ENCODE results near the gene BIRC2.
A peak's percentile ranks its signal among the peaks of the same experiment; 100 is the strongest.
"Not testable (repeated sequence)": the region's sequence is repeated elsewhere in the genome, so short reads cannot be mapped to it uniquely, and the experiment has no call there.

Gene BIRC2

DNA sequence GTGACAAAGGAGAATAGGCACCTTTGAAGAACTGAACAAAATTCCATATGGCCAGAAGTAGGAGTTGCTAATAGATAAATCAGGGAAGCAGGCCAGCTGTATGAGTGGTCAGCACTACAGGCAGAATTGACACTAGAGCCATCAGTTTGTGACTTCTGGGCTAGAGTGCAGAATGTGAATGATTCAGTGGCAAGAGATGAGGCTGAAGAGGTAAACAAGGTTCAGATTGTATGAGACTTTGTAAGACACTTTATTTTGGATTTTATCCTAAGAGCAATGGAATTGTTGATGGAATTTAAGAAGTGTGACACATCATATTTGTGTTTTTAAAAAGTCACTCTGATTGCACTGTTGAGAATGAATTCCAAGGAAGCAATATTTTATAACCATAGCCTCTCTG lies 16.8 kb upstream of the BIRC2 start:
- H3K27ac ChIP-seq = no peak overlapping the region
- TF ChIP-seq, protein P1, sequence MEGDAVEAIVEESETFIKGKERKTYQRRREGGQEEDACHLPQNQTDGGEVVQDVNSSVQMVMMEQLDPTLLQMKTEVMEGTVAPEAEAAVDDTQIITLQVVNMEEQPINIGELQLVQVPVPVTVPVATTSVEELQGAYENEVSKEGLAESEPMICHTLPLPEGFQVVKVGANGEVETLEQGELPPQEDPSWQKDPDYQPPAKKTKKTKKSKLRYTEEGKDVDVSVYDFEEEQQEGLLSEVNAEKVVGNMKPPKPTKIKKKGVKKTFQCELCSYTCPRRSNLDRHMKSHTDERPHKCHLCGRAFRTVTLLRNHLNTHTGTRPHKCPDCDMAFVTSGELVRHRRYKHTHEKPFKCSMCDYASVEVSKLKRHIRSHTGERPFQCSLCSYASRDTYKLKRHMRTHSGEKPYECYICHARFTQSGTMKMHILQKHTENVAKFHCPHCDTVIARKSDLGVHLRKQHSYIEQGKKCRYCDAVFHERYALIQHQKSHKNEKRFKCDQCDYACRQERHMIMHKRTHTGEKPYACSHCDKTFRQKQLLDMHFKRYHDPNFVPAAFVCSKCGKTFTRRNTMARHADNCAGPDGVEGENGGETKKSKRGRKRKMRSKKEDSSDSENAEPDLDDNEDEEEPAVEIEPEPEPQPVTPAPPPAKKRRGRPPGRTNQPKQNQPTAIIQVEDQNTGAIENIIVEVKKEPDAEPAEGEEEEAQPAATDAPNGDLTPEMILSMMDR (IDR thresholded peaks at IDR 0.05; ENCODE audit: low read depth, low read length) = no peak
- no peak overlapping the region for H3K4me3 ChIP-seq (ENCODE audit: low read depth, low read length)
- no peak for DNase-seq
- H3K36me3 ChIP-seq = no peaks in the 10 kb centered on the region
- H3K9me3 ChIP-seq (ENCODE audit: severe bottlenecking) = no peaks in the 10 kb centered on the region
- H3K27me3 ChIP-seq (ENCODE audit: insufficient read depth, low read depth, severe bottlenecking) = no peaks in the 10 kb centered on the region

DNA sequence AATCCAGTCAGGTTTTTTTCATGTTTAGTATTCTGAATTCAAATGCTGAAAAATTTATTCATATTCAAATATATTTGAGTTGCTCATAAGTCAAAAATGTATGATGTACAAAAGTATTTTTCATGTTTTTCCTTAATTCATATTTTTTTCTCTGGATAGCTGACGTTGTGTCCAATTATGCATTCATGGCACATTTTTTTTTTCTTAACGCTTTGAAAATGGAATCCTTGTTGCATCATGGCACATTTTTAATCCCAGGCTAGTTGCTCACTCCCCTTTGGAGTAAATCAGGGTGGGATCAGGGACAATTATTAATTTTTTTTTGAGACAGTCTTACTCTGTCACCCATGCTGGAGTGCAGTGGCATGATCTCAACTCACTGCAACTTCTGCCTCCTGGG lies 15.7 kb upstream of the BIRC2 start:
- no peaks in the 10 kb centered on the region for H3K27me3 ChIP-seq (ENCODE audit: insufficient read depth, low read depth, severe bottlenecking)
- no peaks in the 10 kb centered on the region for H3K36me3 ChIP-seq
- H3K27ac ChIP-seq = no peak overlapping the region
- no peaks in the 10 kb centered on the region for H3K9me3 ChIP-seq (ENCODE audit: severe bottlenecking)
- H3K4me3 ChIP-seq (ENCODE audit: low read depth, low read length) = no peak overlapping the region
- TF ChIP-seq, protein P1 (IDR thresholded peaks at IDR 0.05; ENCODE audit: low read depth, low read length) = no peak
- DNase-seq = no peak

DNA sequence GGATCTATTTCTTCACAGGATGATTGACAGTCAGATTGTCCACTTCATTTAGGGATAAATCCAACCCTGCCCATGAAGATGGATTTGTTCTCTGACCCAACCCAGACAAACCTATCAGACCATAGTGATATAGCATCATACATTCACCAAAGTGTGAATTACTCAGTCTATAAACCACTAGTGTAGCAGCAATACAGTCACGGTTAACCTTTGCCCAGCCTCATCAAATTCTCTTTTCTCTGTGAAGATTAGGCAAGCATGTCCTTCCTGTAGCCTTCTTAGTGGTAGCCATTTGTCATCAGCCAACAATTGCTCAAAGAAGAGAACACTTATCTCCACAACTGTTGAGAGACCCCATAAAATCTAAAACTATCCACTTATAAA lies 14.4 kb upstream of the BIRC2 start:
- TF ChIP-seq, protein P1 (IDR thresholded peaks at IDR 0.05; ENCODE audit: low read depth, low read length) = no peak
- Histone ChIP-seq H3K27me3 (ENCODE audit: insufficient read depth, low read depth, severe bottlenecking) (no peaks in the 10 kb centered on the region), H3K4me3 (ENCODE audit: low read depth, low read length) (no peak overlapping the region), H3K36me3 (no peaks in the 10 kb centered on the region), H3K9me3 (ENCODE audit: severe bottlenecking) (no peaks in the 10 kb centered on the region), H3K27ac (no peak overlapping the region)
- DNase-seq = no peak

DNA sequence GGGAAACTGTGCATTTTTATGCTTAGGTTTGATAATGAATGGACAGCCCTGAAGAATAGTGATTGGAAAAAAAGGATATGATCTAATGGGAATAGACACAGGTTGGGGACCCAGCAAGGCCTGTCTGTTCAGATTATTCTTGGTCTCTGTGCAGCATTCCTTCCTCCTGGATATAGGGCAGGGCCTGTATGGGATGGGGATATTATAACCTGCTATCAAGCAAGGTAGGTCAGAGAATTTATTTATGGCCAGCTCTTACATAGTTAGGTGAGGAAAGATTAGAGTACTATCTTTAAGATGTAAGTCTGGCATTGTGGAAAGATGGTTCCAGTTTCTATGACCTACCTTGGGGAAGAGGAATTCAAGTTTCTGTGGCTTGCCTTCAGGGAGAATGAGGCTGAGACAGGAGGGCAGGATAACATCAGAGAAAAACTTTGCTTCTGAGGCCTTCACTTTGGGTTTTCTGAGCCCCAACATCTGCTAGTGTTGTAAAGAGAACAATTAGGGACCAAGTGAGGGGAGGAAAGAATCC lies 8.5 kb upstream of the BIRC2 start:
- H3K4me3 ChIP-seq (ENCODE audit: low read depth, low read length) = no peak overlapping the region
- no peaks in the 10 kb centered on the region for H3K27me3 ChIP-seq (ENCODE audit: insufficient read depth, low read depth, severe bottlenecking)
- no peaks in the 10 kb centered on the region for H3K36me3 ChIP-seq
- no peak for DNase-seq
- TF ChIP-seq, protein P1 (IDR thresholded peaks at IDR 0.05; ENCODE audit: low read depth, low read length) = no peak
- H3K9me3 ChIP-seq (ENCODE audit: severe bottlenecking) = no peaks in the 10 kb centered on the region
- no peak overlapping the region for H3K27ac ChIP-seq

DNA sequence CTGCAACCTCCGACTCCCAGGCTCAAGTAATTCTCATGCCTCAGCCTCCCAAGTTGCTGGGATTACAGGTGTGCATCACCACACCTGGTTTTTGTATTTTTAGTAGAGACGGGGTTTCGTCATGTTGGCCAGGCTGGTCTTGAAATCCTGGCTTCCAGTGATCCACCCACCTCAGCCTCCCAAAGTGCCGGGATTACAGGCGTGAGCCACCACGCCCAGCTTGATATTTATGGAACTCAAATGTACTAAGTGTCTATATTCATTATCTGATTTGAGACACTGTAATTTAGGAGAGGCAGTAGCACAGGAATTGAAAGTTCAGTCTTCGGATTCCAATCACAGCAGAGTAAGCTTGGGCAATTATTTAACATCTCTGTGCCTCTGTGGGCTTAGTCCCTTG lies 5.7 kb upstream of the BIRC2 start:
- H3K9me3 ChIP-seq (ENCODE audit: severe bottlenecking); H3K4me3 ChIP-seq (ENCODE audit: low read depth, low read length); H3K36me3 ChIP-seq; H3K27ac ChIP-seq; H3K27me3 ChIP-seq (ENCODE audit: insufficient read depth, low read depth, severe bottlenecking); DNase-seq: not testable (repeated sequence)

DNA sequence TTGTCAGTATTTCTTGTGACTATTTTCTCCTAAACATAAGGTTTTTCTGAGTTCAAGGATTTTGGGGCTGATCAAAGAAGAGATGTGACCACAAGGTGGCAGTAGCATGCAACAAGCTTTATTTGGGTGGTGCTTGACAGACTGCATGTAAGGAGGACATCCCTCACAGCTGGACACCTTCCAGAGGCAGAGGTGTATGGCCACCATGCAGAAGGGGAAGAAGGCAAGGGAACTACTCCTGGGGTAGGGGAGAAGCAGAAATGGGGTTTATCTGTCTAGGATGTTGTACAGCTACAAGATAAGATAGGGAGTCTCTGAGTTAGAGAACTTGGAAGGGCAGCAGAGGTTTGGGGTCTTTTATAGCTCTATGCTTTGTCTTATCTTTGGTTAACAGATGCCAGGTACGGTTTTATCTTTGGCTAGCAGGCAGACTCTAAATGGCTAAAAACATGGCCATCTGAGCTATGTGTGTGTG lies 5.1 kb upstream of the BIRC2 start:
- peak; percentile 67 for DNase-seq
- H3K9me3 ChIP-seq (ENCODE audit: severe bottlenecking) = no peaks in the 10 kb centered on the region
- TF ChIP-seq, protein P1 (IDR thresholded peaks at IDR 0.05; ENCODE audit: low read depth, low read length) = peak; percentile 73
- H3K27ac ChIP-seq = no peak overlapping the region
- H3K4me3 ChIP-seq (ENCODE audit: low read depth, low read length) = no peak overlapping the region
- H3K27me3 ChIP-seq (ENCODE audit: insufficient read depth, low read depth, severe bottlenecking) = no peaks in the 10 kb centered on the region
- H3K36me3 ChIP-seq = no peaks in the 10 kb centered on the region
